Fibroblast of lung (primary cell): ENCODE data around the gene SH2D2A. TPM values are rescaled to one million over a fixed set of nuclear protein-coding genes. Genes with fewer than 3 reads are reported as not detected.

Experiments
- DNase-seq, 2 donors: peaks; one replicate each; pipeline versions ENCODE4 v3.0.0 to v3.0.0-alpha.2; 2010; ENCODE audit warnings: low read depth in 2 of 2
- H2AFZ ChIP-seq: 2 replicates; pipeline ENCODE4 v1.5.1; 2012; ENCODE audit warnings: low read length, control low read depth, inconsistent platforms
- H3K27ac ChIP-seq: 2 replicates; pipeline ENCODE4 v1.5.1; 2011; ENCODE audit warnings: low read length, control low read depth; ENCODE audit not compliant: insufficient read depth
- H3K27me3 ChIP-seq: 2 replicates; pipeline ENCODE4 v1.5.1; 2011; ENCODE audit warnings: mild to moderate bottlenecking, low read length; ENCODE audit not compliant: control insufficient read depth, insufficient read depth
- H3K36me3 ChIP-seq: 2 replicates; pipeline ENCODE4 v1.5.1; 2011; ENCODE audit warnings: low read length; ENCODE audit not compliant: control insufficient read depth, insufficient read depth
- H3K4me1 ChIP-seq: 2 replicates; pipeline ENCODE4 v1.5.1; 2011; ENCODE audit warnings: low read length; ENCODE audit not compliant: control insufficient read depth, insufficient read depth; ENCODE audit errors: extremely low read depth
- H3K4me2 ChIP-seq: 2 replicates; pipeline ENCODE4 v1.5.1; 2011; ENCODE audit warnings: low read length, control low read depth; ENCODE audit not compliant: insufficient read depth; ENCODE audit errors: extremely low read depth
- H3K4me3 ChIP-seq, 4 experiments: fragments of 200-600 bp in 1 of 4; sonication (generic) in 1 of 4; replicated peaks in 1 of 4; 2 replicates each; pipeline ENCODE4 v1.5.1; 2011 to 2016; ENCODE audit warnings: low read length in 4 of 4, low read depth in 3 of 4, mild to moderate bottlenecking in 3 of 4, control low read depth in 2 of 4, inconsistent platforms in 1 of 4, mixed read lengths in 1 of 4; ENCODE audit not compliant: insufficient read depth in 1 of 4; ENCODE audit errors: control extremely low read depth in 1 of 4
- H3K79me2 ChIP-seq: 2 replicates; pipeline ENCODE4 v1.5.1; 2012; ENCODE audit warnings: mild to moderate bottlenecking, low read length, inconsistent platforms; ENCODE audit not compliant: control insufficient read depth, insufficient read depth
- H3K9ac ChIP-seq: 2 replicates; pipeline ENCODE4 v1.5.1; 2011; ENCODE audit warnings: mild to moderate bottlenecking, low read length, control low read depth; ENCODE audit not compliant: insufficient read depth
- H3K9me3 ChIP-seq: 2 replicates; pipeline ENCODE4 v1.5.1; 2012; ENCODE audit warnings: low read depth, low read length; ENCODE audit not compliant: control insufficient read depth, insufficient read depth
- H4K20me1 ChIP-seq: 2 replicates; pipeline ENCODE4 v1.5.1; 2011; ENCODE audit warnings: low read length; ENCODE audit not compliant: control insufficient read depth, insufficient read depth; ENCODE audit errors: extremely low read depth
- CTCF ChIP-seq, 2 donors: IDR thresholded peaks in 1 of 2; conservative IDR thresholded peaks in 1 of 2; 1 replicate in 1 of 2; 2 replicates in 1 of 2; pipeline ENCODE4 v1.5.1; 2011 to 2012; ENCODE audit warnings: low read length in 2 of 2, control low read depth in 1 of 2, inconsistent platforms in 1 of 2, low read depth in 1 of 2, mild to moderate bottlenecking in 1 of 2
- EZH2 ChIP-seq: IDR thresholded peaks from 2 replicates; pipeline ENCODE4 v1.5.1; 2012; ENCODE audit warnings: low read length, control low read depth, mild to moderate bottlenecking; ENCODE audit errors: missing control alignments
- polyA plus RNA-seq, 2 donors: library from polyadenylated mRNA; depleted of rRNA in 1 of 2; stranded (reverse) in 1 of 2; unstranded in 1 of 2; fragments of >200 nt; gene quantifications; 2 replicates each; pipeline ENCODE4 v1.2.1, GENCODE V29; 2011 to 2012; ENCODE audit warnings: missing spikeins in 1 of 2
- total RNA-seq: library from RNA; depleted of rRNA; stranded (reverse); fragments of >200 nt; gene quantifications from 2 replicates; pipeline ENCODE4 v1.2.1, GENCODE V29; 2014

Gene SH2D2A
- total and polyA plus RNA-seq, 2 donors (not counting 1 experiment from before 2014, with no cell fraction given) = not detected

GRCh38 chr1:156864796-156865195 is 48.1 kb upstream of the SH2D2A start:
- H4K20me1 ChIP-seq = no peaks in the 10 kb centered on the region
- no peaks in the 10 kb centered on the region for H3K36me3 ChIP-seq
- peaks cover 36% of the 10 kb centered on the region for H3K27me3 ChIP-seq
- H3K9me3 ChIP-seq = no peaks in the 10 kb centered on the region
- no peak overlapping the region for H3K27ac ChIP-seq
- DNase-seq = no peak
- H3K9ac ChIP-seq = no peak overlapping the region
- no peak overlapping the region for H2AFZ ChIP-seq
- H3K79me2 ChIP-seq = no peaks in the 10 kb centered on the region
- no peak overlapping the region for H3K4me2 ChIP-seq
- H3K4me1 ChIP-seq = peaks cover 3% of the 10 kb centered on the region
- H3K4me3 ChIP-seq = no peak overlapping the region
- TF ChIP-seq EZH2 (no peak), CTCF (conservative IDR thresholded peaks at IDR 0.05 in 1 of 2, IDR thresholded peaks at IDR 0.05 in 1 of 2; ENCODE audit: low read depth in 1 of 2, low read length in 2 of 2) (no peak)

DNA sequence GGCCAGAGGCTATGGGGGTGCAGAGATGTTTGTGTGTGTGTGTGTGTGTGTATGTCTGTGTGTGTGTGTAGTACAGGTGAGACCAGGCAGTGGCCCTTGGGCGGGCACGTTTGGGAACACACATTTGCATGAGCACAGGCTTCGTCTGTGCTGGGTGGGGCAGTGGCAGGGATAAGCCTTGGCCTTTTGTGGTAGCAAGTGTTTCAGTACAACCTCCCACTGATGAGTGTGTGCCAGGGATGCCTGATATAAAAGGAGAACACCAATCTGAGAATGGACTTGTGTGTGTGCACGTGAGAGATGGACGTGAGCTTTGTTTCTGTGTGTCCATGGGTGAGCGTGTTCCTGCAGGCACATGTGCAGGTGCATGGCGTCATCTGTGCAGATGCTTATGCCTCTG is 47.0 kb upstream of the SH2D2A start:
- no peaks in the 10 kb centered on the region for H4K20me1 ChIP-seq
- H3K9ac ChIP-seq = no peak overlapping the region

GRCh38 chr1:156862997-156863599 is 46.5 kb upstream of the SH2D2A start:
- H3K36me3 ChIP-seq = no peaks in the 10 kb centered on the region
- no peak overlapping the region for H3K9ac ChIP-seq
- H3K4me2 ChIP-seq = no peak overlapping the region
- peaks cover 51% of the 10 kb centered on the region for H3K27me3 ChIP-seq
- no peak overlapping the region for H3K4me3 ChIP-seq
- TF ChIP-seq EZH2 (no peak), CTCF (conservative IDR thresholded peaks at IDR 0.05 in 1 of 2, IDR thresholded peaks at IDR 0.05 in 1 of 2; ENCODE audit: low read depth in 1 of 2, low read length in 2 of 2) (no peak)
- H4K20me1 ChIP-seq = no peaks in the 10 kb centered on the region
- H3K79me2 ChIP-seq = no peaks in the 10 kb centered on the region
- no peaks in the 10 kb centered on the region for H3K9me3 ChIP-seq
- no peak overlapping the region for H2AFZ ChIP-seq
- H3K4me1 ChIP-seq = peaks cover 8% of the 10 kb centered on the region
- H3K27ac ChIP-seq = no peak overlapping the region
- DNase-seq = no peak

More for the DNA sequence above, 47.0 kb upstream of the SH2D2A start:
- H3K4me3 ChIP-seq = no peak overlapping the region
- no peaks in the 10 kb centered on the region for H3K9me3 ChIP-seq
- H3K79me2 ChIP-seq = no peaks in the 10 kb centered on the region
- H3K27ac ChIP-seq = no peak overlapping the region
- no peak overlapping the region for H3K4me2 ChIP-seq
- DNase-seq = no peak
- H3K27me3 ChIP-seq = peaks cover 46% of the 10 kb centered on the region
- TF ChIP-seq CTCF (conservative IDR thresholded peaks at IDR 0.05 in 1 of 2, IDR thresholded peaks at IDR 0.05 in 1 of 2; ENCODE audit: low read depth in 1 of 2, low read length in 2 of 2) = no peak
- no peak for TF ChIP-seq EZH2
- no peak overlapping the region for H2AFZ ChIP-seq
- no peaks in the 10 kb centered on the region for H3K36me3 ChIP-seq
- H3K4me1 ChIP-seq = peaks cover 8% of the 10 kb centered on the region
